SU-DHL-6 (cell line): ENCODE data around the gene DHRS7B.

Source experiments
- H2AFZ ChIP-seq: fragments of 200-600 bp; sonication (generic); 2 replicates; pipeline ENCODE4 v1.6.1; 2014; ENCODE audit warnings: low read depth, mild to moderate bottlenecking, moderate library complexity, mixed read lengths, antibody characterized with exemption, low read length; ENCODE audit not compliant: severe bottlenecking
- H3F3A ChIP-seq: fragments of 200-600 bp; shearing (Covaris generic); 2 replicates; pipeline ENCODE4 v1.6.0; 2016; ENCODE audit warnings: antibody characterized with exemption, mild to moderate bottlenecking; ENCODE audit not compliant: insufficient read depth
- H3K27ac ChIP-seq: fragments of 200-600 bp; sonication (generic); 2 replicates; pipeline ENCODE4 v1.5.1; 2016; ENCODE audit warnings: low read depth, mild to moderate bottlenecking, low read length, moderate library complexity, mixed read lengths
- H3K27me3 ChIP-seq: fragments of 200-600 bp; sonication (generic), shearing (Covaris generic); 2 replicates; pipeline ENCODE4 v1.6.0; 2014; ENCODE audit warnings: mild to moderate bottlenecking, low read length
- H3K36me3 ChIP-seq: fragments of 200-600 bp; sonication (generic); 2 replicates; pipeline ENCODE4 v1.6.1; 2014; ENCODE audit warnings: mild to moderate bottlenecking, low read length, mixed read lengths
- H3K4me2 ChIP-seq: fragments of 300-600, 200-600 bp; shearing (Covaris generic), sonication (generic); 2 replicates; pipeline ENCODE4 v1.6.0; 2014; ENCODE audit warnings: low read length, low read depth, mild to moderate bottlenecking; ENCODE audit not compliant: poor library complexity, severe bottlenecking
- H3K4me3 ChIP-seq: fragments of 200-600 bp; sonication (generic); 2 replicates; pipeline ENCODE4 v1.5.1; 2014; ENCODE audit warnings: antibody characterized with exemption, low read length, mild to moderate bottlenecking, mixed read lengths; ENCODE audit not compliant: insufficient read depth, poor library complexity, severe bottlenecking
- H3K79me2 ChIP-seq: fragments of 200-600 bp; sonication (generic); 2 replicates; pipeline ENCODE4 v1.6.1; 2014; ENCODE audit warnings: mild to moderate bottlenecking, low read length, moderate library complexity; ENCODE audit not compliant: insufficient read depth
- H3K9ac ChIP-seq: fragments of 200-600 bp; sonication (generic); 2 replicates; pipeline ENCODE4 v1.7.0; 2014; ENCODE audit warnings: mild to moderate bottlenecking, low read length
- H3K9me2 ChIP-seq: fragments of 200-600 bp; sonication (generic); replicated peaks from 2 replicates; pipeline ENCODE4 v1.6.1; 2014; ENCODE audit warnings: low read length; ENCODE audit not compliant: insufficient read depth
- H3K9me3 ChIP-seq: fragments of 200-600 bp; sonication (generic); 2 replicates; pipeline ENCODE4 v1.6.1; 2014; ENCODE audit warnings: low read length, mixed read lengths; ENCODE audit not compliant: insufficient read depth
- H4K20me1 ChIP-seq: fragments of 200-600 bp; sonication (generic); 2 replicates; pipeline ENCODE4 v1.6.1; 2014; ENCODE audit warnings: low read depth, mild to moderate bottlenecking, antibody characterized with exemption, low read length, moderate library complexity, mixed read lengths
- EZH2phosphoT487 ChIP-seq: fragments of 200-600 bp; sonication (generic), shearing (Covaris generic); conservative IDR thresholded peaks from 2 replicates; pipeline ENCODE4 v1.6.1; 2018; ENCODE audit warnings: mild to moderate bottlenecking, antibody characterized with exemption, low read length, moderate library complexity, mixed read lengths
- TF ChIP-seq, protein P1 (sequence below): fragments of 200-600 bp; sonication (generic); IDR thresholded peaks from one replicate; pipeline ENCODE4 v1.5.1; 2017; ENCODE audit warnings: antibody characterized with exemption, mild to moderate bottlenecking, low read length, moderate library complexity; ENCODE audit not compliant: insufficient read depth, poor library complexity, severe bottlenecking

The DHRS7B gene

DNA sequence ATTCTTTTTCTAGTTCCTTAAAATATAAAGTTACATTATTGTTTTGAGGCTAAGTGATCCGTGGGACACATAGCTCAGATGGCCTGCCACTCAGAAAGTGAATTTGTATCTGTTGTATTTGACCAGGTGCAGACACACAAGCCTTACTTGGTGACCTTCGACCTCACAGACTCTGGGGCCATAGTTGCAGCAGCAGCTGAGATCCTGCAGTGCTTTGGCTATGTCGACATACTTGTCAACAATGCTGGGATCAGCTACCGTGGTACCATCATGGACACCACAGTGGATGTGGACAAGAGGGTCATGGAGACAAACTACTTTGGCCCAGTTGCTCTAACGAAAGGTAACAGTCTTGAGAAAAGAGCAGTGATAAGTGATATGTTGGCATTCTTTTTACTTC is 56.7 kb downstream of the DHRS7B start:
- H4K20me1 ChIP-seq, result no peaks in the 10 kb centered on the region
- no peaks in the 10 kb centered on the region for H3K9me3 ChIP-seq
- no peaks in the 10 kb centered on the region for H3K79me2 ChIP-seq
- H3K9me2 ChIP-seq, result no peaks in the 10 kb centered on the region
- no peaks in the 10 kb centered on the region for H3K36me3 ChIP-seq
- H3K9ac ChIP-seq, result no peak overlapping the region
- no peak overlapping the region for H2AFZ ChIP-seq
- TF ChIP-seq, protein P1, sequence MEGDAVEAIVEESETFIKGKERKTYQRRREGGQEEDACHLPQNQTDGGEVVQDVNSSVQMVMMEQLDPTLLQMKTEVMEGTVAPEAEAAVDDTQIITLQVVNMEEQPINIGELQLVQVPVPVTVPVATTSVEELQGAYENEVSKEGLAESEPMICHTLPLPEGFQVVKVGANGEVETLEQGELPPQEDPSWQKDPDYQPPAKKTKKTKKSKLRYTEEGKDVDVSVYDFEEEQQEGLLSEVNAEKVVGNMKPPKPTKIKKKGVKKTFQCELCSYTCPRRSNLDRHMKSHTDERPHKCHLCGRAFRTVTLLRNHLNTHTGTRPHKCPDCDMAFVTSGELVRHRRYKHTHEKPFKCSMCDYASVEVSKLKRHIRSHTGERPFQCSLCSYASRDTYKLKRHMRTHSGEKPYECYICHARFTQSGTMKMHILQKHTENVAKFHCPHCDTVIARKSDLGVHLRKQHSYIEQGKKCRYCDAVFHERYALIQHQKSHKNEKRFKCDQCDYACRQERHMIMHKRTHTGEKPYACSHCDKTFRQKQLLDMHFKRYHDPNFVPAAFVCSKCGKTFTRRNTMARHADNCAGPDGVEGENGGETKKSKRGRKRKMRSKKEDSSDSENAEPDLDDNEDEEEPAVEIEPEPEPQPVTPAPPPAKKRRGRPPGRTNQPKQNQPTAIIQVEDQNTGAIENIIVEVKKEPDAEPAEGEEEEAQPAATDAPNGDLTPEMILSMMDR, result no peak
- no peaks in the 10 kb centered on the region for H3K27me3 ChIP-seq
- no peak overlapping the region for H3K4me2 ChIP-seq
- H3F3A ChIP-seq, result no peaks in the 10 kb centered on the region
- H3K4me3 ChIP-seq, result no peak overlapping the region
- H3K27ac ChIP-seq, result no peak overlapping the region

DNA sequence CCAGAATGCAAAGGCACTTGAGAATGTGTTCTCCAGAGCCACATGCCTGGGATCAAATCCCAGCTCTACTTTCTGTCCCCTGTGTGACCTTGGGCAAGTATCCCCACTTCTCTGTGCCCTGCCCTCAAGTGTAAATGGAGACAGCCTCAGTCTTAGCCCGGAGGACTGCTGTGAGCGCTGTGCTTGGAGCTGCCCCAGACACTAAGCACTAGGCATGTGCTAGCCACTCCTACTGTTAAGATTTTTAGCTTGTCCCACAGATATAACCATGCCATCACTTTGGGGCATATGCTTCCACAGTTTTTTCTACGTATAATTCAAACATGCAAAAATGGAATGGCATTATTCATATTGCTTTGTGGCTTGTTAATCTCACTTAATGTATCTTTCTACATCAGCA is 57.8 kb downstream of the DHRS7B start:
- no peaks in the 10 kb centered on the region for H4K20me1 ChIP-seq
- no peak for TF ChIP-seq EZH2phosphoT487
- TF ChIP-seq, protein P1, result no peak
- no peaks in the 10 kb centered on the region for H3K9me2 ChIP-seq
- no peak overlapping the region for H2AFZ ChIP-seq
- no peak overlapping the region for H3K4me2 ChIP-seq
- H3K9me3 ChIP-seq, result no peaks in the 10 kb centered on the region
- H3K9ac ChIP-seq, result no peak overlapping the region
- no peak overlapping the region for H3K4me3 ChIP-seq
- H3K79me2 ChIP-seq, result no peaks in the 10 kb centered on the region
- no peak overlapping the region for H3K27ac ChIP-seq
- no peaks in the 10 kb centered on the region for H3F3A ChIP-seq
- H3K27me3 ChIP-seq, result no peaks in the 10 kb centered on the region
- H3K36me3 ChIP-seq, result no peaks in the 10 kb centered on the region

DNA sequence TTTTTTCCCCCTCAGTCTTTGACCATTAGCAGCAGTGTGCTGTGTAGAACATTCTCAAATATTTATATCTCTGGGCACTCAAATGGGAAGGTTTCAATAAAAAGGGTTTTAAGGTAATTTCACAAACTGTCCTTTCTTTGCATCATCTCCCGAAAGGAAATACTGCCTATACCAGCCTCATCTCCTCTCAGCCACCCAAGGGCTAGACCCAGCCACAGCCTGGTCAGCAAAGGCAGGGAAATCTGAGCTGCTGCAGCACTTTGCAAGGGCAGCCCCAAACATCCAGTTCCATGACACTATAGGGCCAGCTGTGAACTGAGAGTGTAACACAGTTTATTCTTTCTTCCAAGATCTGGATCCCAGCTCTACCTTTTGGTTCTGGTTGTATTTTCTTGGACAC is 58.3 kb downstream of the DHRS7B start:
- H3K4me2 ChIP-seq, result no peak overlapping the region
- H3K79me2 ChIP-seq, result no peaks in the 10 kb centered on the region
- no peaks in the 10 kb centered on the region for H3F3A ChIP-seq
- H3K9me2 ChIP-seq, result no peaks in the 10 kb centered on the region
- H3K27ac ChIP-seq, result no peak overlapping the region
- H3K9ac ChIP-seq, result no peak overlapping the region
- no peaks in the 10 kb centered on the region for H3K27me3 ChIP-seq
- TF ChIP-seq, protein P1, result no peak
- no peak for TF ChIP-seq EZH2phosphoT487
- H3K36me3 ChIP-seq, result no peaks in the 10 kb centered on the region
- H4K20me1 ChIP-seq, result no peaks in the 10 kb centered on the region
- no peak overlapping the region for H3K4me3 ChIP-seq
- no peaks in the 10 kb centered on the region for H3K9me3 ChIP-seq
- no peak overlapping the region for H2AFZ ChIP-seq
